GM12878 (cell line): ENCODE data around the gene GPRC5D. TPM values are rescaled to one million over a fixed set of nuclear protein-coding genes. Genes with fewer than 3 reads are reported as not detected.

Source experiments
- ATAC-seq: fragments of 200-7000 bp; cut with Tn5 transposase; 3 replicates; pipeline ENCODE4 v1.9.1; 2020; ENCODE audit warnings: mild to moderate bottlenecking, moderate library complexity
- BruUV-seq: library from RNA; stranded (reverse); fragments of 400-500 nt; replicated peaks from 2 replicates; lab custom pipeline; 2021; lab: Mats Ljungman, UMichigan
- CTCF ChIA-PET: fragments of 300-600 bp; sonication (Branson Sonifier 250); formaldehyde crosslinking; extraction: SDS; loops from one replicate; lab custom pipeline; 2021; ENCODE audit warnings: inconsistent platforms; lab: Yijun Ruan, JAX
- POLR2A ChIA-PET: fragments of 350-600 bp; formaldehyde crosslinking; extraction: SDS; loops from one replicate; lab custom pipeline; 2021; ENCODE audit warnings: inconsistent platforms; lab: Charles Lee
- RAD21 ChIA-PET: fragments of 300-600 bp; sonication (Branson Sonifier 250); formaldehyde crosslinking; loops from one replicate; lab custom pipeline; 2023; ENCODE audit warnings: antibody characterized with exemption; ENCODE audit not compliant: unreplicated experiment; lab: Charles Lee
- SMC1A ChIA-PET: fragments of 300-600 bp; sonication (Branson Sonifier 250); formaldehyde crosslinking; loops from one replicate; lab custom pipeline; 2023; ENCODE audit not compliant: unreplicated experiment, uncharacterized antibody; lab: Charles Lee
- DNase-seq: peaks from one replicate; pipeline ENCODE4 v3.0.0-alpha.2; 2011; ENCODE audit warnings: low read depth, low spot score
- FAIRE-seq: peaks from 3 replicates; lab custom pipeline; 2011; peaks lifted over from hg19 to GRCh38; lab: Jason Lieb, UNC
- H2AFZ ChIP-seq: 2 replicates; pipeline ENCODE4 v1.6.0; 2011; ENCODE audit warnings: low read depth, low read length, control low read depth; ENCODE audit not compliant: control insufficient read depth
- H3K27ac ChIP-seq: 2 replicates; pipeline ENCODE4 v1.5.1; 2011; ENCODE audit warnings: control low read depth; ENCODE audit not compliant: control insufficient read depth, insufficient read depth
- H3K27me3 ChIP-seq, 2 experiments: replicated peaks in 1 of 2; 2 replicates each; pipeline versions ENCODE4 v1.6.0 to v1.6.1; 2011; ENCODE audit warnings: low read length in 1 of 2; ENCODE audit not compliant: control insufficient read depth in 2 of 2, insufficient read depth in 2 of 2
- H3K36me3 ChIP-seq, 2 experiments: 2 replicates each; pipeline ENCODE4 v1.5.1; 2011; ENCODE audit warnings: low read length in 1 of 2; ENCODE audit not compliant: control insufficient read depth in 2 of 2, insufficient read depth in 2 of 2
- H3K4me1 ChIP-seq: 2 replicates; pipeline ENCODE4 v1.6.1; 2011; ENCODE audit warnings: mild to moderate bottlenecking, low read length, moderate library complexity, mixed read lengths; ENCODE audit not compliant: control insufficient read depth, insufficient read depth
- H3K4me2 ChIP-seq: 2 replicates; pipeline ENCODE4 v1.6.0; 2011; ENCODE audit warnings: control low read depth; ENCODE audit not compliant: control insufficient read depth, insufficient read depth
- H3K4me3 ChIP-seq: fragments of 200-600 bp; sonication (generic); 2 replicates; pipeline ENCODE4 v1.5.1; 2016
- H3K79me2 ChIP-seq: 2 replicates; pipeline ENCODE4 v1.6.0; 2011; ENCODE audit warnings: low read length; ENCODE audit not compliant: control insufficient read depth, insufficient read depth
- H3K9ac ChIP-seq: 2 replicates; pipeline ENCODE4 v1.8.0; 2011; ENCODE audit warnings: low read length, control low read depth, mixed read lengths; ENCODE audit not compliant: control insufficient read depth, insufficient read depth
- H3K9me3 ChIP-seq: replicated peaks from 3 replicates; pipeline ENCODE4 v1.5.1; 2011; ENCODE audit warnings: mild to moderate bottlenecking, low read length; ENCODE audit not compliant: control insufficient read depth, insufficient read depth
- H4K20me1 ChIP-seq: 2 replicates; pipeline ENCODE4 v1.6.0; 2011; ENCODE audit not compliant: control insufficient read depth, insufficient read depth
- CREM ChIP-seq: IDR thresholded peaks from 2 replicates; pipeline ENCODE4 v1.6.1; 2014; ENCODE audit warnings: antibody characterized with exemption, low read depth
- HDGF ChIP-seq: fragments of 450-650 bp; IDR thresholded peaks from 2 replicates; pipeline ENCODE4 v1.6.1; 2016; ENCODE audit warnings: antibody characterized with exemption
- MYB ChIP-seq: fragments of 150-350 bp; IDR thresholded peaks from 2 replicates; pipeline ENCODE4 v1.6.1; 2014; ENCODE audit warnings: mild to moderate bottlenecking, low read depth, low read length, borderline replicate concordance
- REST ChIP-seq: IDR thresholded peaks from 2 replicates; pipeline ENCODE4 v1.6.1; 2012; ENCODE audit warnings: mild to moderate bottlenecking, low read depth, low read length
- SREBF2 ChIP-seq: IDR thresholded peaks from 2 replicates; pipeline ENCODE4 v1.6.1; 2012; ENCODE audit warnings: mild to moderate bottlenecking, low read length
- SUZ12 ChIP-seq: fragments of 200-600 bp; sonication (generic); IDR thresholded peaks from one replicate; pipeline ENCODE4 v1.6.1; 2018; ENCODE audit warnings: antibody characterized with exemption, mild to moderate bottlenecking; ENCODE audit not compliant: unreplicated experiment
- TCF12 ChIP-seq: IDR thresholded peaks from 2 replicates; pipeline ENCODE4 v1.6.1; 2011; ENCODE audit warnings: low read depth, mild to moderate bottlenecking, low read length
- USF2 ChIP-seq: IDR thresholded peaks from 2 replicates; pipeline ENCODE4 v1.6.1; 2011; ENCODE audit warnings: low read depth, low read length, improper control_type of control experiment, borderline replicate concordance
- ZNF687 ChIP-seq: fragments of 450-650 bp; IDR thresholded peaks from 2 replicates; pipeline ENCODE4 v1.6.1; 2017; ENCODE audit warnings: mild to moderate bottlenecking, moderate library complexity
- WGBS: methylation state at CpG from one replicate; pipeline ENCODE4 v1.1.6; 2016; ENCODE audit warnings: low lambda C conversion rate; ENCODE audit not compliant: insufficient replicate concordance, insufficient coverage; ENCODE audit errors: missing lambda C conversion rate; 5-methylcytosine and 5-hydroxymethylcytosine counted together
- in situ Hi-C: fragments of 300-500 bp; cut with MboI; formaldehyde crosslinking; loops from 9 replicates; pipeline ENCODE4 v1.14.3; 2018; ENCODE audit warnings: mixed read lengths
- intact Hi-C: fragments of 100-400 bp; cut with micrococcal nuclease; formaldehyde crosslinking; loops from one replicate; pipeline ENCODE4 v1.14.2; 2022; ENCODE audit not compliant: unreplicated experiment
- polyA plus RNA-seq, 11 experiments: library from polyadenylated mRNA; depleted of rRNA in 4 of 11; unstranded in 6 of 11; stranded (reverse) in 5 of 11; fragments of >200 nt; fragmentation: Nextera tagmentation in 4 of 11; fragmentation: Illumina TruSeq in 1 of 11; extraction: Ambion mirVana in 4 of 11; extraction: Trizol in 1 of 11; gene quantifications; 1 replicate in 1 of 11; 2 replicates in 10 of 11; pipeline versions ENCODE4 v1.2.1 to v1.2.3, GENCODE V29; 2011 to 2016; ENCODE audit warnings: inconsistent platforms in 2 of 11, missing spikeins in 2 of 11, low read depth in 1 of 11
- total RNA-seq, 4 experiments: library from RNA; depleted of rRNA in 3 of 4; stranded (reverse); fragments of >200 nt in 3 of 4; fragmentation: Illumina TruSeq in 1 of 4; extraction: Trizol in 1 of 4; gene quantifications; 2 replicates each; pipeline versions ENCODE4 v1.2.1 to v1.2.3, GENCODE V29; 2013 to 2021

The GPRC5D gene
- total and polyA plus RNA-seq, 10 of the 15 experiments (the other 5 are each of a cell fraction or from before 2014, with no cell fraction given): 0.18 to 0.90 (median 0.37) TPM; not detected in 3

GRCh38 chr12:12891080-12891880, 60.7 kb downstream of the GPRC5D start, which contains the start of gene GPRC5A:
TSS of gene GPRC5A (plus strand) at chr12:12891562. CDS start at chr12:12908250, 16,688 bp downstream.
- ChIA-PET POLR2A (no interaction called here), CTCF (interaction anchor here (0.9 to 1.5 kb wide), 3 partner anchors 25 to 102 kb away, joined by 3 to 4 read pairs (median 4); no protein-coding TSS in a partner anchor)
- no peak within 1 kb of the TSS for H3K4me3 ChIP-seq

More at GRCh38 chr12:12891080-12891880, 60.7 kb downstream of the GPRC5D start, which contains the start of gene GPRC5A:
- Histone ChIP-seq H3K79me2 (no peaks in the 10 kb centered on the region), H3K9me3 (no peaks in the 10 kb centered on the region), H3K36me3 (no peaks in the 10 kb centered on the region), H2AFZ (peak within 1 kb of the TSS; percentile 44), H3K4me2 (peak within 1 kb of the TSS; percentile 71), H3K9ac (no peak within 1 kb of the TSS), H3K27ac (no peak within 1 kb of the TSS), H3K27me3 (peaks cover 12% of the 10 kb centered on the region in 2 experiments), H4K20me1 (no peaks in the 10 kb centered on the region), H3K4me1 (no peaks in the 10 kb centered on the region; the same call in 1 of the 2 replicates)
- in situ Hi-C loops (no loop called here), intact Hi-C loops (no loop called here)
- RAD21 ChIA-PET: interaction anchor here (0.7 to 1.4 kb wide), 4 partner anchors 14 to 102 kb away, joined by 3 to 6 read pairs (median 3); no protein-coding TSS in a partner anchor
- SMC1A ChIA-PET: no interaction called here
- FAIRE-seq (no peak), DNase-seq (no peak), ATAC-seq (peak; percentile 60)
- peak; percentile 59; the same call in 1 of the 2 replicates for TF ChIP-seq REST
- TF ChIP-seq MYB: no peak
- TF ChIP-seq HDGF: no peak
- TF ChIP-seq SUZ12: peak; percentile 21
- TF ChIP-seq SREBF2: no peak
- TF ChIP-seq ZNF687: no peak
- no peak for TF ChIP-seq USF2
- TF ChIP-seq CREM: peak; percentile 20; the same call in 1 of the 2 replicates
- peak; percentile 73; the same call in 1 of the 2 replicates for TF ChIP-seq TCF12
- no TSS peak for BruUV-seq
- WGBS: 6% methylated on average over 45 of the region's 50 CpGs
